Ishikawa (cell line): ENCODE measurements around the gene STK4.

Experiments
- EGR1 ChIP-seq: IDR thresholded peaks from 2 replicates; pipeline ENCODE4 v1.6.1; 2012
- EP300 ChIP-seq: IDR thresholded peaks from 2 replicates; pipeline ENCODE4 v1.6.1; 2012; ENCODE audit warnings: borderline replicate concordance
- RAD21 ChIP-seq: IDR thresholded peaks from 2 replicates; pipeline ENCODE4 v1.6.1; 2012; ENCODE audit warnings: low read depth
- TAF1 ChIP-seq: IDR thresholded peaks from 2 replicates; pipeline ENCODE4 v1.6.1; 2012; ENCODE audit warnings: low read depth, mild to moderate bottlenecking
- TF ChIP-seq, protein P1 (sequence below): IDR thresholded peaks from 2 replicates; pipeline ENCODE4 v1.6.1; 2012

- TF ChIP-seq TAF1: no peak
- TF ChIP-seq EGR1: no peak
- TF ChIP-seq, protein P1, sequence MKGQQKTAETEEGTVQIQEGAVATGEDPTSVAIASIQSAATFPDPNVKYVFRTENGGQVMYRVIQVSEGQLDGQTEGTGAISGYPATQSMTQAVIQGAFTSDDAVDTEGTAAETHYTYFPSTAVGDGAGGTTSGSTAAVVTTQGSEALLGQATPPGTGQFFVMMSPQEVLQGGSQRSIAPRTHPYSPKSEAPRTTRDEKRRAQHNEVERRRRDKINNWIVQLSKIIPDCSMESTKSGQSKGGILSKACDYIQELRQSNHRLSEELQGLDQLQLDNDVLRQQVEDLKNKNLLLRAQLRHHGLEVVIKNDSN: no peak
- TF ChIP-seq EP300: no peak
- peak; percentile 71 for TF ChIP-seq RAD21
These were observed 44.8 kb downstream of the STK4 start for GRCh38 chr20:45011108-45011526.
